ENCODE measurements around the gene SYK. TPM values are rescaled to one million over a fixed set of nuclear protein-coding genes. Genes with fewer than 3 reads are reported as not detected.

Gene SYK
- total RNA-seq, 4 donors from 2014 or later, result 43.7 to 54.9 (median 47.9) TPM

DNA sequence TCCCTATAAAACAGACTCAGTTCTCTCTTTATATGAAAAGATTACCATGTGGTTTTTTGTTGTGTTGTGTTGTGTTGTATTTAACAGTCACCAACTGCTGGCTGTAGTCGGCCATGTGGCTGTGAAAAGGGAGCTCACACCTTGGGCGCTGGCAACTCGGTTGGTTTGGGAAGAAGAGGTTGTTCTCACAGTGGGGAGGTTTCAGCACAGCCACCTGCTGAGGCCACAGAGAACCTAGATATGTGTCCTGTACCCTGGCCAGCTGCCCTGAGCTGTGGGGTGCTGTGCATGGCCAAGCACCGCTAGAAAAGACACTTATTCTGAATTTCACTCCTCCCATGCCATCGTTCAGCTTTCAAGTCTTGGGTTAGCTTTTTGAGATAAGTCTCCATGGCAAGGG, 58.8 kb downstream of the SYK start:
- Histone ChIP-seq H3K9me3 (no peaks in the 10 kb centered on the region), H3K36me3 (peaks cover 0 to 65% (median 0%) of the 10 kb centered on the region in 3 donors), H3K4me1 (no peaks in the 10 kb centered on the region), H3K27me3 (no peaks in the 10 kb centered on the region), H3K27ac (no peak overlapping the region), H3K4me3 (no peak overlapping the region)
- 94 to 97% methylated on average over 5 of the region's 5 CpGs for WGBS, 2 donors
- intact Hi-C loops (cut with DNase I), result no loop called here
- DNase-seq, result no peak
- TF ChIP-seq, protein P1, sequence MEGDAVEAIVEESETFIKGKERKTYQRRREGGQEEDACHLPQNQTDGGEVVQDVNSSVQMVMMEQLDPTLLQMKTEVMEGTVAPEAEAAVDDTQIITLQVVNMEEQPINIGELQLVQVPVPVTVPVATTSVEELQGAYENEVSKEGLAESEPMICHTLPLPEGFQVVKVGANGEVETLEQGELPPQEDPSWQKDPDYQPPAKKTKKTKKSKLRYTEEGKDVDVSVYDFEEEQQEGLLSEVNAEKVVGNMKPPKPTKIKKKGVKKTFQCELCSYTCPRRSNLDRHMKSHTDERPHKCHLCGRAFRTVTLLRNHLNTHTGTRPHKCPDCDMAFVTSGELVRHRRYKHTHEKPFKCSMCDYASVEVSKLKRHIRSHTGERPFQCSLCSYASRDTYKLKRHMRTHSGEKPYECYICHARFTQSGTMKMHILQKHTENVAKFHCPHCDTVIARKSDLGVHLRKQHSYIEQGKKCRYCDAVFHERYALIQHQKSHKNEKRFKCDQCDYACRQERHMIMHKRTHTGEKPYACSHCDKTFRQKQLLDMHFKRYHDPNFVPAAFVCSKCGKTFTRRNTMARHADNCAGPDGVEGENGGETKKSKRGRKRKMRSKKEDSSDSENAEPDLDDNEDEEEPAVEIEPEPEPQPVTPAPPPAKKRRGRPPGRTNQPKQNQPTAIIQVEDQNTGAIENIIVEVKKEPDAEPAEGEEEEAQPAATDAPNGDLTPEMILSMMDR (IDR thresholded peaks at IDR 0.05), result no peak
- no peak for TF ChIP-seq POLR2A (IDR thresholded peaks at IDR 0.05)

DNA sequence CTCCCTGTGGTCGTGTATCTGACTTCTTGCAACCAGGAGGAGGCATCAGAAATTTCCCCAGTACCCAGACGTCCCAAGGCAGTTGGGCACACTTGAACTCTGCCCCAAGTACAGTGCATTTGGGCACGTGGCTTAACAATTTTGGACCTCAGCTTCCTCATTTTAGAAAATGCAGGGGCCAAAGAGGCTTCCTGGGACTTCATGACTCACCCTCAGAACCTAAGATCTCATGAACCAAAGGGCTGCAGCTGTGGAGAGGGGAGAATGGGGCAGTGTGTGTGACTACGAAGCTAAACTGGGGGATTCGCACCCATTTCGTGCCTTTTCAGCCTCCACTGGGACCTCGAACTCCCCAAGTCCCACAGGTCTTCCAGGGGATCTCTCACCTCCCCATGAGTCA, 59.2 kb downstream of the SYK start:
- no peaks in the 10 kb centered on the region for H3K9me3 ChIP-seq
- TF ChIP-seq, protein P1 (IDR thresholded peaks at IDR 0.05), result no peak
- no peak for TF ChIP-seq POLR2A (IDR thresholded peaks at IDR 0.05)
- H3K4me3 ChIP-seq, result no peak overlapping the region
- H3K36me3 ChIP-seq, result peaks cover 0 to 68% (median 0%) of the 10 kb centered on the region in 3 donors
- DNase-seq, result no peak
- intact Hi-C loops (cut with DNase I), result no loop called here
- WGBS, 2 donors, result 85 to 86% methylated on average over 6 of the region's 7 CpGs
- no peak overlapping the region for H3K27ac ChIP-seq
- H3K27me3 ChIP-seq, result no peaks in the 10 kb centered on the region
- H3K4me1 ChIP-seq, result no peaks in the 10 kb centered on the region

DNA sequence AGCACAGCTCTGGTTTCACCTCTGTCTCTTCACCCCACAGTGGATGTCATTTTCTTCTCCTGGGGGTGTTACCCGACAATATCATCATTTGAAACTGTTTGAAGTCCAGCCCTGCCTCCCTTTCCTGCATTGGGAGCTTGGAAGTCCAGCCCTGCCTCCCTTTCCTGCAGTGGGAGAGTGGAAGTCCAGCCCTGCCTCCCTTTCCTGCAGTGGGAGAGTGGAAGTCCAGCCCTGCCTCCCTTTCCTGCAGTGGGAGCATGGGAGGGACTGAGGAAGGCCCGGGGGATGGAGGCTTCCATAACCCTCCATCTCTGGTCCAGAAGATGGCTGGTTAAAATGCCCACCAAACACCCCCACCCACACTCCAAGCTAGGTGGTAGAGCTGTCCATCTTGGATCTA, 59.8 kb downstream of the SYK start:
- intact Hi-C loops (cut with DNase I), result no loop called here
- DNase-seq, result no peak
- Histone ChIP-seq H3K36me3 (peaks cover 0 to 73% (median 0%) of the 10 kb centered on the region in 3 donors), H3K9me3 (no peaks in the 10 kb centered on the region), H3K4me1 (no peaks in the 10 kb centered on the region), H3K27ac (no peak overlapping the region), H3K27me3 (no peaks in the 10 kb centered on the region), H3K4me3 (no peak overlapping the region)
- no peak for TF ChIP-seq POLR2A (IDR thresholded peaks at IDR 0.05)
- TF ChIP-seq, protein P1 (IDR thresholded peaks at IDR 0.05), result no peak
- WGBS, 2 donors, result 100% methylated on average over 1 of the region's 2 CpGs

DNA sequence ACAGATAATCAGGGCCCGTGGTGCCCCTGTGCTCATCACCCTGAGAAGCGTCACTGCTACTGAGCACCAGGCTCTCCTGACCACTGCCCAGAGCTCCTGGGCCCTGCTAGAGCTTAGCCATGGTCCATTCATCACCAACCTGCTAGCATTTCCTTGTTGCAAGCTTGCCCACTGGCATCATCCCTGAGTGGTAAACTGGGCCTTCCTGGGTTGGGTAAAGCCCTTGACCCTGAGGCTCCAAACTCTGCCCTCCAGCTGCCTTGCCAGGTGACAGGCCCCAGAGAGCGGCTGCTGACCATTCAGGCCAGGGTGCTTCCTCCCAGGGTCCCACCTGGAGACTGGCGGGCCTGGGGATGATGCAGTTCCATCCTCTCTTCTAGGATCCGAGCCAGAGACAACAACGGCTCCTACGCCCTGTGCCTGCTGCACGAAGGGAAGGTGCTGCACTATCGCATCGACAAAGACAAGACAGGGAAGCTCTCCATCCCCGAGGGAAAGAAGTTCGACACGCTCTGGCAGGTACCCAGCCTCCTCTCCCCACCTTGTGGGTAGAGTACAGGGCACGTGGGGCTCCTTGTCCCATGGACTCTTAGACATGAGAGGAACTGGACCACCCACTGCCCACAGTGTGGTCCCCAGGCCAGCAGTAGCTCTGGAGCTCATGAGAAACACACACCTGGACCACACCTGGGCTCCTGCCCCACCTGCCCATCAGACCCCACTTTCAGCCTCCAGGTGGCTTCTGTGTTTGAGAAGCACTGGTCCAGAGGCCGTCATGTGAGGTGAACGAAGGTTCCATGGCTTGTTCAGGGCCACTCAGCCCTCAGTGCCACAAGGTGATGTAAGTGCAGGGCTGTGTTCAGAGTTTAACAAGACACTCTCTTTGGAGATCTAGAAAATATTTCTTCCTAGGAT, 60.5 kb downstream of the SYK start:
- intact Hi-C loops (cut with DNase I), result no loop called here
- DNase-seq, result no peak
- 92 to 100% methylated on average over 2 to 4 of the region's 16 CpGs for WGBS, 2 donors
- H3K36me3 ChIP-seq, result peaks cover 0 to 76% (median 0%) of the 10 kb centered on the region in 3 donors
- H3K27me3 ChIP-seq, result no peaks in the 10 kb centered on the region
- no peak for TF ChIP-seq POLR2A (IDR thresholded peaks at IDR 0.05)
- TF ChIP-seq, protein P1 (IDR thresholded peaks at IDR 0.05), result no peak
- no peaks in the 10 kb centered on the region for H3K4me1 ChIP-seq
- no peak overlapping the region for H3K27ac ChIP-seq
- no peak overlapping the region for H3K4me3 ChIP-seq
- no peaks in the 10 kb centered on the region for H3K9me3 ChIP-seq

DNA sequence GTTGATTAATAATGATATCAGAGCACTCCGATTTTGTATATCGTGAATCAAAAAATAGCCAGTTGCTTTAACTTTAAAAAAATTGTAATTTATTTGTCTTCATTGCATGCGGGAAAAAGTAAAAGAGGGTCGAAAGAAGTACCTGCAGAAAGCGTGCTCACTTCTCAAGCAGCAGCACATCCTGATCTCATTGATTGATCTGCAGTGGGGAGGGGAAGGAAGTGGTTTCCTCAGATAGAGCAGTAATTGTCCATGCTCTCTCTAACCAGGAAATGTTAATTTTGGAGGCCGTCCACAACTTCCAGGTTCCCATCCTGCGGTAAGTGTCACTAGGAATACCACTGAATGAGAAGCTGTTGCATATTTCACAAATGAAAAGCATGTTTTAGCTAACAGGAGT, 63.2 kb downstream of the SYK start:
- no peak overlapping the region for H3K27ac ChIP-seq
- peaks cover 0 to 64% (median 0%) of the 10 kb centered on the region in 3 donors for H3K36me3 ChIP-seq
- no peak for TF ChIP-seq POLR2A (IDR thresholded peaks at IDR 0.05)
- TF ChIP-seq, protein P1 (IDR thresholded peaks at IDR 0.05), result no peak
- no peaks in the 10 kb centered on the region for H3K27me3 ChIP-seq
- H3K4me1 ChIP-seq, result peaks cover 0 to 4% (median 0%) of the 10 kb centered on the region in 3 donors
- DNase-seq, result no peak
- WGBS, 2 donors, result 73 to 77% methylated on average over 7 of the region's 7 CpGs
- intact Hi-C loops (cut with DNase I), result no loop called here
- H3K9me3 ChIP-seq, result no peaks in the 10 kb centered on the region
- no peak overlapping the region for H3K4me3 ChIP-seq
